Activated CD8-positive, alpha-beta memory T cell treated with anti-CD3 and anti-CD28 coated beads for 1 hour (primary cell): ENCODE data around the gene LOXHD1.

Experiments used
- DNase-seq, 2 donors: peaks; one replicate each; pipeline ENCODE4 v3.0.0-alpha.2; 2020; ENCODE audit warnings: low read depth in 1 of 2; ENCODE audit errors: extremely low read depth in 1 of 2

LOXHD1 gene

DNA sequence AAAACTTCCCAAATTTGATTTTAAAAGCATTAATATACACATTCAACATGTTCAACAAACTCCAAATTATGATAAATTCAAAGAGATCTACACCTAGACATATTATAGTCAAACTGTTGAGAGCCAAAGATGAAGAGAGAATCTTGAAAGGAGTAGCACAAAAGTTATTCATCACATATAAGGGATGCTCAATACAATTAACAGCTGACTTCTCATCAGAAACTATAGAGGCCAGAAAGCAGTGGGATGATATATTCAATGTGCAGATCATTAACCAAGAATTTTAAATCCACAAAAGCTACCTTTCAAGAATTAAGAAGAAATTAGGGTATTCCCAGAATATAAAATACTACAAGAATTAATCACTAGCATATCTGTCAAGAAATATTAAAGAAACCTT lies 75.4 kb downstream of the LOXHD1 start:
- DNase-seq, result no peak

DNA sequence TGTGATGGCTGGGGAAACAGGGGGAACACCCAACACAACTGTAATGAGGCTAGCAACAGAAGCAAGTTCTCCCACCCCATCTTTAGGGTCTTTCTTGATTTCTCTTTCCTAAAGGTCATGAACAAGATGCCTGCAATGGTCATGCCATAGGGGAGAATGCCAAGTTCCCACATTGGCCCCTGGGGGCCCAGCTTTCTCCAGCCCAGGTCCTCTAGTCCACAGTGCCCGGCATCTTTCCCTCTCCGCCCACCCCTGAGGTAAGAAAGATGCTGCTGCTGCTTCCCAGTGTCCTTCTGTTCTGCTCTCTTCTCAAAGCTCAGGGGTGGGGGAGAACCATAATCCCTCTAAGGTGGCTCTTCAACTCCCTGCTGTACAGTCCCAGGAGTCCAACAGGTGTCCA lies 78.0 kb downstream of the LOXHD1 start:
- no peak for DNase-seq

DNA sequence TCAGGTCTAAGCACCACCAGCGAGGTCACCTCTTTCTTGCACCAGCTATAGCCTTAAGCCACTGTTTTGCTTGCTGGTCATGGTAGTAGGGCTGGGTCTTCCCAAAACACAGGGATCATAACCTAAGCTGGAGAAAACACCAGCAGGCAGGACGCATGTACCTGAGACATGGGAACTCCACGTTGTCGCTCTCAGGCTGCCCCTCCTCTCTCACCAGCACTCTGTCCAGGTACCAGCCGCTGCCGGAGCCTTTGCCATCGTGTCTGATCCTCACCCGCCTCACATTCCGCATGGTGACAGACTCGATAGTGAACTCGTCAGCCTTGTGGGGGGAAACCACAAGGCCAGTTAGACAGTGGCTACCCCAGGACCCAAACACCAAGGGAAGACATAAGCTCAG lies 79.5 kb downstream of the LOXHD1 start:
- no peak for DNase-seq

DNA sequence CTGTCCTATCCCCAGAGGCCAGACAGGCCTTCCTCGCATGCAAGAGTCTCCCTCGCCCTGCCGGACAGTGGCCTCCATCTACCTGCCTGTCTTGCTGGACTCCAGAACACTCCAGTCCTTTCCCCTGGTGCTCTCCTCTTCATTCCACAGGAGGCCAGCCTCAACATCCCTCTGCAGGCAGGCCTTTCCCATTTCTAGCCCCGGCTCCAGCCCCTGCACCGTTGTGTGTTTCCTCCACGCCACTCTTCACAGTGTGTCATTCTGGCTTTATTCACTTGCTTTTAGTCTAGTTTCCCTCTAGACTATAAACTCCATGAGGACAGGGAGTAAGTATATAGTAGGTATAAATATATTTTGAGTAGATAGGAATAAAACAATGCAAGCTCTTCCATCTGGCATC lies 81.2 kb downstream of the LOXHD1 start:
- no peak for DNase-seq

DNA sequence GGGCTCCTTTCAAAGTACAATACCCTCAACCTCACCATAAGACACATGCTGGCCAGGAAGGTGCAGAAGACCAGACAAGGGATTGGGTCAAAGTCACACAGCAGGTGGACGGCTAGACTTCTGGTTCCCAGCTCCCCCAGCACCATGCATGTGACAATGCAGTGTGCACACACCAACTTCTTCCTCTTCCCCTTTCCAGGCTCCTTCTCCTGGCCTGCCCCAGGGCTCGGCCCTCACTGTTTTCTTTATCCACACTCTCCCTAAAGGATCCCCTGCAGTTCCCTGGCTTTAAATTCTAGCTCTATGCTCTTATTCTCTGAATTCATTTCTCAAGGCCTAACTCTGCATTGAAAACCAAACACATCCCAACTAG lies 82.3 kb downstream of the LOXHD1 start:
- no peak for DNase-seq

DNA sequence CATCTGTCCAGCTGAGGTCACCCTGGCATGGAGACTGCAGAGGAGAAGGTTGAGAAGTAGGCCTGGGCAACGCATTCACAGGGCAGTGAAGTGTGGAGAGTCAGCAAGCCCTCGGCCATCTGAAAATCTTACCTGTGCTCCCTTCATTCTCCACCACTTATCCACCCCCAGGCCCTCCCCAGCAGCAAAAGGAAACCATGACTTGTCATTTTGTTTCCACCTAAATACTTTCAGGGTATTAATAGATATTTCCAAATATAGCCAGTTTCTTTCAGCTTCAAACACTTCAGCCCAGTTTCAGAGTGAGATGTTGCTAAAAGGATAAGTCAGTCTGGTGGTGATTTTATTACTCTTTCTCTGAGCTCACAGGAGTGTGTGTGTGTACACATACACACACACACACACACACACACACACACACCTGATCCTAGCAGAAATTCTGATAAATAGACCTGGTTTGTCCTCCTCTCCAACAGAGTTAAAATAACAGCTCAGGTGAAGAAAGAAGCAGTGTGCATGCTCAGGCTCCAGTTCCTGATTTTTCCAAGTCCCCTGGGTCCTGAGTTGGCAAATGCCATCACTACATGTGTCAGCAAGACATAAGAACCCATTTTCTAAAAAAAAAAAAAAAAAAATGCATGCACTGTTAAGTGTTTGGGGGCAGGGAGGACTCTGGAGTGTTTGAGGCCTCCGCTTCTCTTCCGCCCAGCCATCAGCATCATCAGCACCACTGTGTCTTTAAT lies 82.8 kb downstream of the LOXHD1 start:
- no peak for DNase-seq

DNA sequence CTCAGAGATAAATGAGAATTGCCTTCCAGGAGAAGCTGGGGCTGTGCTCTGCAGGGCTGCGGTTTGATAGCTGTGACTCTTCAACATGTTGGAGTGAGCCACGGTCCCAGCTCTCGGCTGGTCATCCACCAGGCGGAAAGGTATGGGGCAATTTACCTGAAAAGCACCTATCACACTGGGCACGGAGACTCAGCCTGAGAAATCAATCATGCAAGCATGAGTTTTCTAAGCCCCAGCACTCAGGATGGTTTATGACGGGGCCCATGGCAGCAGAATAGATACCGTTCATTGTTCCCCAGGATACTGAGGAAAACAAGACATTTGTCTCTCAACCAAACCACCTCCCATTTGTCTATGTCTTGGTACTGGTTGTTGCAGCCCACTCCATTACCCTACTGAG lies 83.9 kb downstream of the LOXHD1 start:
- no peak for DNase-seq

DNA sequence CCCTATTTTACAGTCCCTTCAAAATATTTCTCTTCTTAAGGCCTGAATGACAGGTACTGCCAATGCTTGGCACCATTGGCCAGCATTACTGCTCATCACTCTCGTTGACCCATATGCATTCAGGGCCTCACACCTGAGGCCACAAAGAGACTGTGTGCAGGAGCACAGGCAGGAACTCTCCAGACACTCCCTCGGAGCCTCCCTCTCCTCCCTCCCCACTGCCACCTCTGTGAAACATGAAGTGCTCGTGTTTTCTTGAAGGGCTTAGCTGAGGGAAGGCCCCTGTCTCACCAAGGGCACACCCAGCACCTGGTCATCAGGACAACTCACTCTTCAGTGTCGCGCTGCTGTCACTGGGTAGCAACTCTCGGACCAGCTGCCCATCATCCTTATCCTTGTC lies 85.3 kb downstream of the LOXHD1 start:
- DNase-seq, result no peak

DNA sequence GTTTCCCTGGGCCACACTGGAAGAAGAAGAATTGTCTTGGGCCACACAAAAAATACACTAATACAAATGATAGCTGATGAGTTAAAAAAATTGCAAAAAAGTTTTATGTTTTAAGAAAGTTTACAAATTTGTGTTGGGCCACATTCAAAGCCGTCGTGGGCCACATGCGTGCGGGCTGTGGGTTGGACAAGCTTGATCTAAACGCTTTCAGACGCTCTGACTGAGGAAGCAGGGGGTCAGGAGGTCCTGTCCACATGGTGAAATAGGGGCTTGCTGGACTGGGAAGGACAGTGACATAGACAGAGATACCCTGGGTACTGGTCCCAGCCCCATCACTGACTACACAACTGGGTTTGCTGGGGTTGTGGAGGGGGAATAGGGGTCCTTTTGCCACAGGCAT lies 86.4 kb downstream of the LOXHD1 start:
- DNase-seq, result no peak

DNA sequence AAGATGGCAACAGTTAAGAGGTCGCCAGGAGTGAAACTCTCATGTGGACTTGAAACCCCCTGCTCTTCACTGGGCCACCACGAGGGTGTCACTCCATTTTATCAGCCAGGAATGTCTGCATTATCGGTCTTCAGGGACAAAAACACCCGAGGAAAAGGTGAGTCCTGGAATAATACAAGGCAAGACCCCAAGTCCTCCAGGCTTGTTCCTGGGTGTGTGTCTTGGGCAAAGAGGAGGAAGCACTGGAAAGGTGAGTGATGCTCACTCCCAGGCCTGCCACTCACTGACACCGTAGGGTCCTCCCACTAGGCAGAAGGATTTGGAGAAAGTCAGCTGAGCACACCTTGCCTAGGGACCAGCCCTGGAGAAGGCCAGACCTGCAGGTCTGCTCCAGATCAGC lies 86.9 kb downstream of the LOXHD1 start:
- DNase-seq, result no peak

DNA sequence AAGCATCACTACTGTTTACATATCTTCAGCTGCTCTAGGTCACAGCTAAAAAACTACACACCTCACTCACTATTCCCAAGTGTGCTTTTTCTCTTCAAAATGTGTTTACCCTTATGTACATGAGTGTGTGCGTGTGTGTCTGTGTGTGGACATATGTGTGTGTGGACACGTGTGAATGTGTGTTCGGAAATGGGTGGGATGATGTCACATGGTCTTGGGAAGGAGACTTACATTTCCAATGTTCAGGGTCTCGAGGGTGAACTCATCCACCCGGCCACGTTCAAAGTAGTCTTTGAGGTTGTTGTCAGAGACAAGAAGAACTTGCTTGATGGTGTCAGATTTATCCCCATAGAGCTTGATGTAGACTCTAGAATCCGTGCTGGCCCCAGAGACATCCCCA lies 87.8 kb downstream of the LOXHD1 start:
- DNase-seq, result no peak

DNA sequence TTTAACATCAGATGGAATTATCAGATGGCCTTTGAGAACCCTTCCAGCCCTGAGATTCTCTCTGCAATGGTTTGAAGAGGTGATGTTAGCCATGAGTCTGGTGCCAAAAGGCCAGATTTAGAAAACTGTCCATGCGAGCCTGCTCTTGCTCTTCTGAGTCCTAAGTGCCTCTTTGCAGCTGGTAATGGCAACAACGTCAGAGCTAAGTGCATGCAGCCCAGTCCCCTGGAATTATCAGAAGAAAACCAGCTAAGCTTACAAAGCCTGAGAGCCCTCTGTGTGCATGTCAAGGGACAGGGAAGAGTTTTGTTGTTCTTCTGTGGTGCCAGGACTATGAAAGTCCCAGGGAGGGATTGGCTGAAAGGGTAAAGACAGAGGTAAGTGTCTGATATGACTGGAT lies 89.8 kb downstream of the LOXHD1 start:
- no peak for DNase-seq

DNA sequence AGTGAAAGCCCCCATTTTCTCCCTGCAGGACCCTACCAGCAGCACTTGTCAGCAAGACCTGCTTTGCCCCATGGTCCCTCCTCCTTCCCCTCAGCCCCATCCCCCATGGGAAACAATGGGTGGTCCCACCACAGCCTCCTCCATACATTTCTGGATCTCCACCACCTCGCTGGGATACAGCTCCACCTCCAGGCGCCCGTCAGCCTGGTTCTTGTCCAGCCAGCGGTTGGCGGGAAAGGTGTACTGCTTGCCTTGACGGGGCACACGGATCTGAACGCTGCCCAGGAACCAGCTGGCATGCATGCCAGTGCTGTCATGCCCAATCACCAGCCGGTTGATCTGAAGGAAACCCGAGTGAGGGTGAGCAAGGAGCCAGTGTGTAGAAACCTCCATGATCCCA lies 90.9 kb downstream of the LOXHD1 start:
- DNase-seq, result no peak

DNA sequence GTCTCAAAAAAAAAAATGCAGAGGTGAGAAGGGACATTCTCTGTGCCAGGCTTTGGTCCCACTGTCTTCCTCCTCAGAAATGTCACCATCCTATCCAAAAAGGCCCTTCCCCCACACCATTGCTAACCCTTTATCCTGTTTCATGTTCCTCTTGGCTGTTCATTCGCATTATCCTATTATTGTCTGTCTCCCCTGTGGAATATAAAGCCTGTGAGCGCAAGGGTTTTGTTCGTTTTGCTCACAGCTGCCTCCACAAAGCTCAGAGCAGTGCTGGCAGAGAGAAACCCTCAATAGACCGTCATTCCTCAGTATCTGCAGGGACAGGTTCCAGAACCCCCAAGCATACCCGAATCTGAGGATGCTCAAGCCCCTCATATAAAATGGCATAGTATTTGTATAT lies 91.8 kb downstream of the LOXHD1 start:
- no peak for DNase-seq

DNA sequence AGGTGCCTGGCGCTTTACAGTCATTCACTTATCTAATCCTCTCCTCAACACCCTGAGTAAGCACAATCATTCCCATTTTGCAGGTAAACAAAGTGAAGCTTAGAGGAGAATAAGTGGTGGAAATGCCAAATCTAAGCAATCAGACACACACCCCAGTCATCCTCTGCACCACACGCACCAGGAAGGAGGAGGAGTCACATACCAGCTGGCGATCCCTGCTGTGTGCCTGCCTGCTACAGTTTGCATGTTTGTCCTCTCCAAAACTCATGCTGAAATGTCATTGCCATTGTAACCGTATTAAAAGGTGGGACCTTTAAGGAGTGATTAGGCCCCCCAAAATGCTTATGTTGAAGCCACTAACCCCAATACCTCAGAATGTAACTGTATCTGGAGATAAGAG lies 93.7 kb downstream of the LOXHD1 start:
- DNase-seq, result no peak

DNA sequence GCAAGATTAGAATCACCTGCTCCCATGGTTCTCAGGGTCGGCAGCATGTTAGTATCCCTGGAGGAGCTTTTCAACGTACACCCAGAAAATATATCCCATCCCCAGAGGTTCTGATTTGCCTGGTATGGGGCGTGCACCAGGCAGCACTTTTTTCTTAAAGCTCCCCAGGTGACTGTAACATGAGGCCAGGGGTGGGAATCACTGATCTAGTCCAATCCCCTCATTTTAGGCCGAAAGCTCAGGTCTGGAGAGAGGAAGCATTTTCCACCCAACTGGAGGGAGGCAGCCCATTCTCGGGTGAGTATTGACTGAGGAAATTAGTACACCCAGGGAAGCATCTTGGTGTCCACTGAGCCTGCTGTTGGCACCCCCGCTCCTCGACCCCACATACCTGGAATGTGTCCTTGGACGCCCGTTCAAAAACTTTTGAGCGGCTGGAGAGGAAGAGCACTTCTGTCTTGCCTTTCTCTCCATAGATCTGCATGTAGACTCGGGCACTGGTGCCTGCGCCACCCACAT lies 94.3 kb downstream of the LOXHD1 start:
- no peak for DNase-seq

DNA sequence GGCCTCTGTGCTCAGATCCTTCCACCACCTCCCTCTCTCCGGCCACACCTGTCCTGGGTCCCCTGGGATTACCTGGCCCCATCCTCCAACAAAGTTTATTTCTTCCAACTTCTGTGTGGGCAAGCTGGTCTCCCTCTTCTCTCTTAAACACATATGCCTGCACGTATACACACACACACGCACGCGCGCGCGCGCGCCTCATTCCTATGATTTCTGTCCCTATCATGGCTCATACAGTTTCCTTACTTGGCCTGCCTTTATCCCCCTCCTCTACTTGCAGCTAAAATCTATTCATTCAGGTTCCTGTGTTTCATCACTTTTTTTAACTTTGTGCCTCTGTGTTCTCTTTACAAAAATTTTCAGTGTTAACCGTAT lies 96.4 kb downstream of the LOXHD1 start:
- no peak for DNase-seq

DNA sequence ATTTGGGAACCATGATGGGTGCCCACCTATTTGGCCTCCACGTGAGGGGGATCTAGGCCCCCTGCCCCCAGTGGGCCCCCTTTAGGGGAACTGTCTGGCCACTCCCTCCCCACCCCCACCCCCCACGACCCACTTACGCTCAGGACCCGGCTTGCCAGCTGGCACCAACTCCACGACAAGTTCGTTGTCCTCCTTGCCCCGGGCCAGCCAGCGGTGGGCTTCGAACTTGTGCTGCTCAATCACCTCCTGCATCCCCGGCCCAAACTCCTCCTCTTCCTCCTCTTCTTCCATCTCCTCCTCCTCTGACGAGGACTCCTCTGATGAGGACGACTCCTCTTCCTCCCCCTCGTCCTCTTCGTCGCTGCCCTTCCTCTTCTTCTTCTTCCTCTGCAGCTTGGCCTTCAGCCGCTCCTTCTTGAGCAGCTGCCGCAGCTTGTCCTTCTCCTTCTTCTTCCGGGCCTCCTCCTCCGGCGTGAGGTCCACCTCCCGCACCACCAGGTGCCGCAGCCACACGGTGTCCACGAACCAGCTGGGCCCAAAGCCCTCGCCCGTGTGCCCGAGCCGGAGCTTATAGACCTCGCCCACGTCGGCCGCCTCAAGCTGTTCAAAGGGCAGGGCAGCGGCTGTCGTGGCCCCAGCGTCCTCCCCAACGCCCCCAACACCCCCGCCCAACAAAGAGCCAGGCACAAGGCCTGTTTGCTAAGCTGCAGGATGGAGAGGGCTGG lies 96.9 kb downstream of the LOXHD1 start:
- no peak for DNase-seq

DNA sequence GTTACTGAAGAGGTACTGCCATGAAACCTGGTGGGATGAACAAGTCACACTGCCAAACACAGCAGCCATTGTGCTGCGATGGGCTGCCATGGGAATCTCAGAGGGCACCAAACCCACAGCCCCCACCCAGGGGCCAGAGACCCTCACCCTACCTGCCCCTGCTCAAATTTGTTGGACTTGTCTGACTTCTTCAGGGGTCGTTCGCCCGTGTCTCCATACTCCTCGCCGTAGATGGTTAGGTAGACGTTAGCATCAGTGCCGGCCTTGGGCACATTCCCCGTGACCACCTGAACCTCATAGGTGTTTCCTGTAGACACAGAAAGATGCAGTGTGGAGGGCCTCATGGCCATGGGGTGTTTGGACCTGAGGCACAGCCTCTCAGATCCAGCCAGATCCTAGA lies 97.7 kb downstream of the LOXHD1 start:
- DNase-seq, result no peak

DNA sequence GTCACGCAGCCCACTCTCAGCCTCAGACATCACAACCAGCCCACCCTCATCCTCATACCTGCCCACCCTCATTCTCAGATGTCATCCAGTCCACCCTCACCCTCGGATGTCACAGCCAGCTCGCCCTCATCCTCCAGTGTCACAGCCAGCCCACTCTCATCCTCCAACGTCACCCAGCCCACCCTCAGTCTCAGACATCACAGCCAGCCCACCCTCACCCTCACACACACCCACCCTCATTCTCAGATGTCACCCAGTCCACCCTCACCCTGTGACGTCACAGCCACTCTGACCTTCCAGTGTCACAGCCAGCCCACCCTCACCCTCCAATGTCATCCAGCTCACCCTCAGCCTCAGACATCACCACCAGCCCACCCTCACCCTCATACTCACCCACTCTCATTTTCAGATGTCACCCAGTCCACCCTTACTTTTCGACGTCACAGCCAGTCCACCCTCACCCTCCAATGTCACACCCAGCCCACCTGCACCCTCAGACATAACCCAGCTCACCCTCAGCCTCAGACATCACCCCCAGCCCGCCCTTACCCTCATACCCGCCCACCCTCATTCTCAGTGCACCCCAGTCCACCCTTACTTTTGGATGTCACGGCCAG lies 100.3 kb downstream of the LOXHD1 start:
- DNase-seq, result no peak

DNA sequence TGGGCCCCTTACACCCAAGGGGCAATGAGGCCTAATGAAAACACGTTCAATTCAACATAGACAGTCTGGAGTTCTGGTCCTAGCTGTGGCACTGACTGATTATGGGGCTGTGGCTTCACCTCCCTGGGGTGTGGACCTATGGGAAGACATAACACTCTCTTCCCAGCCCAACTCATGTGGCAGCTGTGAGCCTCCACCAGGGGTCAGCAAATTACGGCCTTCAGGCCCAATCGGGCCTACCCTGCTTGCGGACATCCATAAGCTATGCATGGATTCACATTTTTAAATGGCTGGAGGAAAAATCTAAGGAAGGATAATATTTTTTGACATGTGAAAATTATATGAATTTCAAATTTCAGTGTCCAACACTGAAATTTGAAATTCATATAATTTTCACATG lies 101.3 kb downstream of the LOXHD1 start:
- no peak for DNase-seq

DNA sequence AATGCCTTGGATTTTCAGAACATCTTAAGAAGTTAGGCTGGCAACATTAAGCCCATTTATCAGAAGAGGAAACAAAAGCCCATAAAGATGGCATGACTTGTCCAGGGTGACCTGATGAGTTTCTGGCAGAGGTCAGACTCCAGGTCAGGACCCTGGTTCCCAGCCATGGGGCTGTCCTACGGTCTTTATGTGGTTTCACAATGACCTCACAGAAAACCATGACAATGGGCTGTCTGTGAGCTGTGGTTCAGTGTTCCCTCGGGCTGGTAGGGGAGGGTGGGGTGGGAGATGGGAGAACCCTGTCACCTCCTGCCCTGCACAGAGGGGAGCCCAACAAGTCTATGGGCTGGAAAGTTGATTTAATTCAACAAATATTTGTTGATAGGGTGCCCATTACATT lies 101.8 kb downstream of the LOXHD1 start:
- no peak for DNase-seq
